GM18502 (cell line): ENCODE measurements around the gene KIF15.
A peak's percentile ranks its signal among the peaks of the same experiment; 100 is the strongest.
"Not testable (repeated sequence)": the region's sequence is repeated elsewhere in the genome, so short reads cannot be mapped to it uniquely, and the experiment has no call there.

Experiments
- ATAC-seq: cut with Tn5 transposase; IDR thresholded peaks from one replicate; pipeline ENCODE4 v1.9.1; 2021; ENCODE audit warnings: mild to moderate bottlenecking; ENCODE audit not compliant: unreplicated experiment, poor library complexity

KIF15 gene

GRCh38 chr3:44761424-44762169 is at the start of gene KIF15, which contains the start of gene KIAA1143:
Gene KIF15, plus strand, starts transcription at chr3:44761794. Its CDS starts 72 bp downstream, at chr3:44761866.
Gene KIAA1143, minus strand, starts transcription at chr3:44761619. Its CDS starts 17 bp downstream, at chr3:44761602.
- peak; percentile 93 for ATAC-seq

GRCh38 chr3:44712455-44713075 is 49.0 kb upstream of the KIF15 start, which contains the start of gene ZNF502:
Gene ZNF502, plus strand, starts transcription at chr3:44712660. Its CDS starts 7,602 bp downstream, at chr3:44720262.
- peak; percentile 43 for ATAC-seq

- ATAC-seq = no peak
Measured at GRCh38 chr3:44721231-44722102, 40.1 kb upstream of the KIF15 start.

GRCh38 chr3:44722103-44722401 is 39.5 kb upstream of the KIF15 start:
- no peak for ATAC-seq

GRCh38 chr3:44729384-44729910 is 32.1 kb upstream of the KIF15 start, which contains the start of gene ZNF501:
Gene ZNF501, plus strand, starts transcription at chr3:44729635. Its CDS starts 4,787 bp downstream, at chr3:44734422.
- peak; percentile 69 for ATAC-seq

- no peak for ATAC-seq
Measured at GRCh38 chr3:44734646-44735168, 26.9 kb upstream of the KIF15 start.

GRCh38 chr3:44761101-44761423 is 532 bp upstream of the KIF15 start:
- no peak for ATAC-seq

- ATAC-seq = peak; percentile 11
Measured at GRCh38 chr3:44762170-44762677, 630 bp downstream of the KIF15 start.

- no peak for ATAC-seq
Measured at GRCh38 chr3:44762690-44763089, 1.1 kb downstream of the KIF15 start.

- ATAC-seq = no peak
Measured at GRCh38 chr3:44764248-44764647, 2.7 kb downstream of the KIF15 start.

- ATAC-seq = no peak
Measured at GRCh38 chr3:44771424-44772098, 10.0 kb downstream of the KIF15 start.

GRCh38 chr3:44772099-44772442 is 10.5 kb downstream of the KIF15 start:
- no peak for ATAC-seq

GRCh38 chr3:44782891-44783290 is 21.3 kb downstream of the KIF15 start:
- no peak for ATAC-seq

GRCh38 chr3:44795197-44795596 is 33.6 kb downstream of the KIF15 start:
- ATAC-seq = no peak

GRCh38 chr3:44802011-44802410 is 40.4 kb downstream of the KIF15 start:
- no peak for ATAC-seq

- ATAC-seq = no peak
Measured at GRCh38 chr3:44803298-44803697, 41.7 kb downstream of the KIF15 start.

- ATAC-seq = no peak
Measured at GRCh38 chr3:44805960-44806359, 44.4 kb downstream of the KIF15 start.

- ATAC-seq = no peak
Measured at GRCh38 chr3:44814751-44815150, 53.2 kb downstream of the KIF15 start.

GRCh38 chr3:44816334-44816733 is 54.7 kb downstream of the KIF15 start:
- not testable (repeated sequence) for ATAC-seq

- not testable (repeated sequence) for ATAC-seq
Measured at GRCh38 chr3:44821206-44821605, 59.6 kb downstream of the KIF15 start.
